ENCODE results near the gene CLIP4. TPM values are rescaled to one million over a fixed set of nuclear protein-coding genes. Genes with fewer than 3 reads are reported as not detected.

Gene CLIP4
- total and polyA plus RNA-seq, 4 experiments from 2014 or later: 23.1 to 69.2 (median 44.9) TPM

- no peak overlapping the region for H3K27ac ChIP-seq (ENCODE audit: low read depth, low read length)
- H3K27me3 Mint-ChIP-seq: no peaks in the 10 kb centered on the region
- peaks cover 0 to 14% (median 4%) of the 10 kb centered on the region in 8 donors for H3K9me3 Mint-ChIP-seq
- H3K36me3 Mint-ChIP-seq: peaks cover 71 to 77% of the 10 kb centered on the region in 2 donors
- H3K4me3 Mint-ChIP-seq: no peak overlapping the region
- no peaks in the 10 kb centered on the region for H3K9me3 ChIP-seq (ENCODE audit: control insufficient read depth in 1 of 2, low read length in 2 of 2)
- DNase-seq: no peak
- H3K4me1 Mint-ChIP-seq: peaks cover 19 to 29% (median 23%) of the 10 kb centered on the region in 4 donors
- ChIA-PET POLR2A (ENCODE audit: partially characterized antibody) (interaction anchor here (1.3 kb wide), 1 partner anchor 10 kb away, joined by 4 read pairs; no protein-coding TSS in a partner anchor), CTCF (ENCODE audit: partially characterized antibody) (interaction anchor here (0.8 kb wide), 1 partner anchor 176 kb away, joined by 4 read pairs; no protein-coding TSS in a partner anchor)
- H3K4me3 ChIP-seq (ENCODE audit: low read length in 2 of 2): no peak overlapping the region
- no peaks in the 10 kb centered on the region for H3K4me1 ChIP-seq (ENCODE audit: insufficient read depth, low read length)
- H3K36me3 ChIP-seq (ENCODE audit: insufficient read depth, low read length): peaks cover 9% of the 10 kb centered on the region
- intact Hi-C loops (cut with micrococcal nuclease): no loop called here
- no peaks in the 10 kb centered on the region for H3K27me3 ChIP-seq (ENCODE audit: insufficient read depth, low read length)
- H3K27ac Mint-ChIP-seq: no peak overlapping the region
These were observed 19.7 kb downstream of the CLIP4 start for GRCh38 chr2:29134933-29135332.

- Mint-ChIP-seq H3K27me3 (no peaks in the 10 kb centered on the region), H3K36me3 (peaks cover 71 to 76% of the 10 kb centered on the region in 2 donors), H3K4me1 (peaks cover 28 to 43% (median 37%) of the 10 kb centered on the region in 4 donors), H3K27ac (peak overlapping the region in 1 of 7 donors; percentile 30), H3K4me3 (peak overlapping the region in 1 of 8 donors; percentile 33), H3K9me3 (peaks cover 0 to 14% (median 4%) of the 10 kb centered on the region in 8 donors)
- Histone ChIP-seq H3K4me1 (ENCODE audit: insufficient read depth, low read length) (no peaks in the 10 kb centered on the region), H3K36me3 (ENCODE audit: insufficient read depth, low read length) (peaks cover 15% of the 10 kb centered on the region), H3K27me3 (ENCODE audit: insufficient read depth, low read length) (no peaks in the 10 kb centered on the region), H3K4me3 (ENCODE audit: low read length in 2 of 2) (no peak overlapping the region), H3K9me3 (ENCODE audit: control insufficient read depth in 1 of 2, low read length in 2 of 2) (no peaks in the 10 kb centered on the region), H3K27ac (ENCODE audit: low read depth, low read length) (no peak overlapping the region)
- ChIA-PET CTCF (ENCODE audit: partially characterized antibody) (no interaction called here), POLR2A (ENCODE audit: partially characterized antibody) (no interaction called here)
- no peak for DNase-seq
- intact Hi-C loops (cut with micrococcal nuclease): no loop called here
These were observed 23.9 kb downstream of the CLIP4 start for GRCh38 chr2:29139152-29139551.

- ChIA-PET POLR2A (ENCODE audit: partially characterized antibody) (no interaction called here), CTCF (ENCODE audit: partially characterized antibody) (no interaction called here)
- peaks cover 0 to 14% (median 4%) of the 10 kb centered on the region in 8 donors for H3K9me3 Mint-ChIP-seq
- no peaks in the 10 kb centered on the region for H3K4me1 ChIP-seq (ENCODE audit: insufficient read depth, low read length)
- H3K36me3 ChIP-seq (ENCODE audit: insufficient read depth, low read length): peaks cover 20% of the 10 kb centered on the region
- peak overlapping the region in 1 of 8 donors; percentile 44 for H3K4me3 Mint-ChIP-seq
- H3K4me1 Mint-ChIP-seq: peaks cover 28 to 43% (median 37%) of the 10 kb centered on the region in 4 donors
- intact Hi-C loops (cut with micrococcal nuclease): no loop called here
- H3K36me3 Mint-ChIP-seq: peaks cover 68 to 73% of the 10 kb centered on the region in 2 donors
- H3K27me3 ChIP-seq (ENCODE audit: insufficient read depth, low read length): no peaks in the 10 kb centered on the region
- H3K27ac Mint-ChIP-seq: peak overlapping the region in 2 of 7 donors; percentile 8 to 72
- no peaks in the 10 kb centered on the region for H3K27me3 Mint-ChIP-seq
- no peak for DNase-seq
- H3K9me3 ChIP-seq (ENCODE audit: control insufficient read depth in 1 of 2, low read length in 2 of 2): no peaks in the 10 kb centered on the region
- no peak overlapping the region for H3K27ac ChIP-seq (ENCODE audit: low read depth, low read length)
- H3K4me3 ChIP-seq (ENCODE audit: low read length in 2 of 2): no peak overlapping the region
These were observed 24.5 kb downstream of the CLIP4 start for GRCh38 chr2:29139731-29140130.

- Mint-ChIP-seq H3K9me3 (peaks cover 0 to 5% (median under 1%) of the 10 kb centered on the region in 8 donors), H3K4me1 (peaks cover 21 to 30% (median 25%) of the 10 kb centered on the region in 4 donors), H3K27ac (no peak overlapping the region), H3K36me3 (peaks cover 63 to 64% of the 10 kb centered on the region in 2 donors), H3K4me3 (no peak overlapping the region), H3K27me3 (no peaks in the 10 kb centered on the region)
- intact Hi-C loops (cut with micrococcal nuclease): no loop called here
- H3K27ac ChIP-seq (ENCODE audit: low read depth, low read length): no peak overlapping the region
- ChIA-PET POLR2A (ENCODE audit: partially characterized antibody) (no interaction called here), CTCF (ENCODE audit: partially characterized antibody) (no interaction called here)
- H3K27me3 ChIP-seq (ENCODE audit: insufficient read depth, low read length): no peaks in the 10 kb centered on the region
- H3K36me3 ChIP-seq (ENCODE audit: insufficient read depth, low read length): peaks cover 30% of the 10 kb centered on the region
- no peak for DNase-seq
- H3K4me3 ChIP-seq (ENCODE audit: low read length in 2 of 2): no peak overlapping the region
- H3K9me3 ChIP-seq (ENCODE audit: control insufficient read depth in 1 of 2, low read length in 2 of 2): no peaks in the 10 kb centered on the region
- no peaks in the 10 kb centered on the region for H3K4me1 ChIP-seq (ENCODE audit: insufficient read depth, low read length)
These were observed 28.4 kb downstream of the CLIP4 start for GRCh38 chr2:29143657-29144056.

GRCh38 chr2:29146197-29146596 is 31.0 kb downstream of the CLIP4 start:
- peaks cover 5 to 8% (median 6%) of the 10 kb centered on the region in 4 donors for H3K4me1 Mint-ChIP-seq
- Histone ChIP-seq H3K36me3 (ENCODE audit: insufficient read depth, low read length) (peaks cover 30% of the 10 kb centered on the region), H3K9me3 (ENCODE audit: control insufficient read depth in 1 of 2, low read length in 2 of 2) (no peaks in the 10 kb centered on the region), H3K27me3 (ENCODE audit: insufficient read depth, low read length) (no peaks in the 10 kb centered on the region), H3K4me1 (ENCODE audit: insufficient read depth, low read length) (no peaks in the 10 kb centered on the region), H3K4me3 (ENCODE audit: low read length in 2 of 2) (no peak overlapping the region), H3K27ac (ENCODE audit: low read depth, low read length) (no peak overlapping the region)
- CTCF ChIA-PET (ENCODE audit: partially characterized antibody): interaction anchor here (0.6 kb wide), 1 partner anchor 322 kb away, joined by 3 read pairs; no protein-coding TSS in a partner anchor
- intact Hi-C loops (cut with micrococcal nuclease): no loop called here
- POLR2A ChIA-PET (ENCODE audit: partially characterized antibody): no interaction called here
- no peaks in the 10 kb centered on the region for H3K9me3 Mint-ChIP-seq
- no peak overlapping the region for H3K4me3 Mint-ChIP-seq
- H3K27me3 Mint-ChIP-seq: no peaks in the 10 kb centered on the region
- H3K36me3 Mint-ChIP-seq: peaks cover 42 to 55% of the 10 kb centered on the region in 2 donors
- no peak for DNase-seq
- H3K27ac Mint-ChIP-seq: peak overlapping the region in 1 of 7 donors; percentile 29

GRCh38 chr2:29147963-29148362 is 32.7 kb downstream of the CLIP4 start:
- DNase-seq: no peak
- Histone ChIP-seq H3K27me3 (ENCODE audit: insufficient read depth, low read length) (no peaks in the 10 kb centered on the region), H3K4me1 (ENCODE audit: insufficient read depth, low read length) (no peaks in the 10 kb centered on the region), H3K4me3 (ENCODE audit: low read length in 2 of 2) (no peak overlapping the region), H3K27ac (ENCODE audit: low read depth, low read length) (no peak overlapping the region), H3K36me3 (ENCODE audit: insufficient read depth, low read length) (peaks cover 38% of the 10 kb centered on the region), H3K9me3 (ENCODE audit: control insufficient read depth in 1 of 2, low read length in 2 of 2) (no peaks in the 10 kb centered on the region)
- Mint-ChIP-seq H3K9me3 (no peaks in the 10 kb centered on the region), H3K4me1 (peaks cover 0 to 4% (median 0%) of the 10 kb centered on the region in 4 donors), H3K27me3 (no peaks in the 10 kb centered on the region), H3K27ac (no peak overlapping the region), H3K4me3 (no peak overlapping the region), H3K36me3 (peaks cover 38 to 65% of the 10 kb centered on the region in 2 donors)
- ChIA-PET POLR2A (ENCODE audit: partially characterized antibody) (no interaction called here), CTCF (ENCODE audit: partially characterized antibody) (no interaction called here)
- intact Hi-C loops (cut with micrococcal nuclease): no loop called here

GRCh38 chr2:29154610-29155009 is 39.4 kb downstream of the CLIP4 start:
- Mint-ChIP-seq H3K4me1 (peaks cover 0 to 1% (median 0%) of the 10 kb centered on the region in 4 donors), H3K27ac (no peak overlapping the region), H3K4me3 (no peak overlapping the region), H3K36me3 (peaks cover 61 to 77% of the 10 kb centered on the region in 2 donors), H3K27me3 (no peaks in the 10 kb centered on the region), H3K9me3 (no peaks in the 10 kb centered on the region)
- ChIA-PET CTCF (ENCODE audit: partially characterized antibody) (no interaction called here), POLR2A (ENCODE audit: partially characterized antibody) (no interaction called here)
- Histone ChIP-seq H3K27ac (ENCODE audit: low read depth, low read length) (no peak overlapping the region), H3K9me3 (ENCODE audit: control insufficient read depth in 1 of 2, low read length in 2 of 2) (no peaks in the 10 kb centered on the region), H3K4me3 (ENCODE audit: low read length in 2 of 2) (no peak overlapping the region), H3K36me3 (ENCODE audit: insufficient read depth, low read length) (peaks cover 51% of the 10 kb centered on the region), H3K4me1 (ENCODE audit: insufficient read depth, low read length) (no peaks in the 10 kb centered on the region), H3K27me3 (ENCODE audit: insufficient read depth, low read length) (no peaks in the 10 kb centered on the region)
- DNase-seq: no peak
- intact Hi-C loops (cut with micrococcal nuclease): no loop called here

Measured in CD4-positive, alpha-beta memory T cell (primary cell).